GM12878 (cell line): ENCODE results near the gene OCIAD2. TPM values are rescaled to one million over a fixed set of nuclear protein-coding genes. Genes with fewer than 3 reads are reported as not detected.

ENCODE experiments used
- ATF7 ChIP-seq: fragments of 450-650 bp; IDR thresholded peaks from 2 replicates; pipeline ENCODE4 v1.6.1; 2016; ENCODE audit warnings: low read depth, mild to moderate bottlenecking
- BCL11A ChIP-seq: IDR thresholded peaks from 2 replicates; pipeline ENCODE4 v1.6.1; 2011; ENCODE audit warnings: low read depth, low read length
- CBX5 ChIP-seq: sonication (generic); IDR thresholded peaks from 2 replicates; pipeline ENCODE4 v1.6.1; 2016; ENCODE audit warnings: low read depth, moderate library complexity, mild to moderate bottlenecking, inconsistent platforms
- CEBPB ChIP-seq, 2 experiments: fragments of 150-350 bp in 1 of 2; IDR thresholded peaks; 2 replicates each; pipeline ENCODE4 v1.6.1; 2012 to 2014; ENCODE audit warnings: low read depth in 2 of 2, low read length in 2 of 2, borderline replicate concordance in 1 of 2, inconsistent platforms in 1 of 2
- CHD1 ChIP-seq: IDR thresholded peaks from 2 replicates; pipeline ENCODE4 v1.6.1; 2012; ENCODE audit warnings: low read depth, low read length, improper control_type of control experiment
- CUX1 ChIP-seq: IDR thresholded peaks from 2 replicates; pipeline ENCODE4 v1.6.1; 2012; ENCODE audit warnings: improper control_type of control experiment, low read depth, low read length; ENCODE audit not compliant: insufficient replicate concordance
- GABPA ChIP-seq: IDR thresholded peaks from 2 replicates; pipeline ENCODE4 v1.6.1; 2014; ENCODE audit warnings: antibody characterized with exemption, low read depth, mild to moderate bottlenecking, inconsistent platforms
- GATAD2B ChIP-seq: fragments of 450-650 bp; conservative IDR thresholded peaks from 2 replicates; pipeline ENCODE4 v1.6.1; 2017; ENCODE audit warnings: low read depth, mild to moderate bottlenecking, moderate library complexity
- HDGF ChIP-seq: fragments of 450-650 bp; IDR thresholded peaks from 2 replicates; pipeline ENCODE4 v1.6.1; 2016; ENCODE audit warnings: antibody characterized with exemption
- NRF1 ChIP-seq: conservative IDR thresholded peaks from 2 replicates; pipeline ENCODE4 v1.6.1; 2011; ENCODE audit warnings: mild to moderate bottlenecking, low read depth, low read length, improper control_type of control experiment
- PAX8 ChIP-seq: fragments of 450-650 bp; IDR thresholded peaks from 2 replicates; pipeline ENCODE4 v1.6.1; 2017; ENCODE audit warnings: mild to moderate bottlenecking, moderate library complexity
- PML ChIP-seq: IDR thresholded peaks from 2 replicates; pipeline ENCODE4 v1.6.1; 2012; ENCODE audit warnings: low read length, inconsistent platforms
- POU2F2 ChIP-seq: IDR thresholded peaks from 3 replicates; pipeline ENCODE4 v1.6.1; 2011; ENCODE audit warnings: low read depth, mild to moderate bottlenecking, low read length, borderline replicate concordance
- SP1 ChIP-seq: IDR thresholded peaks from one replicate; pipeline ENCODE4 v1.6.1; 2011; ENCODE audit warnings: low read depth, low read length
- SPI1 ChIP-seq: IDR thresholded peaks from 2 replicates; pipeline ENCODE4 v1.6.1; 2011; ENCODE audit warnings: low read depth, mild to moderate bottlenecking, low read length, moderate library complexity, borderline replicate concordance; ENCODE audit not compliant: insufficient read depth
- STAT3 ChIP-seq: IDR thresholded peaks from 2 replicates; pipeline ENCODE4 v1.6.1; 2011; ENCODE audit warnings: low read depth, low read length, improper control_type of control experiment
- SUPT20H ChIP-seq: IDR thresholded peaks from 2 replicates; pipeline ENCODE4 v1.6.1; 2011; ENCODE audit warnings: low read depth, mild to moderate bottlenecking, low read length, moderate library complexity, borderline replicate concordance; ENCODE audit not compliant: control insufficient read depth
- USF2 ChIP-seq: IDR thresholded peaks from 2 replicates; pipeline ENCODE4 v1.6.1; 2011; ENCODE audit warnings: low read depth, low read length, improper control_type of control experiment, borderline replicate concordance
- ZBTB11 ChIP-seq: fragments of 450-650 bp; formaldehyde crosslinking; IDR thresholded peaks from 2 replicates; pipeline ENCODE4 v1.5.0; 2022; ENCODE audit warnings: mild to moderate bottlenecking, missing genetic modification characterization
- ZNF24 ChIP-seq: fragments of 450-650 bp; IDR thresholded peaks from 2 replicates; pipeline ENCODE4 v1.6.1; 2017; ENCODE audit warnings: antibody characterized with exemption, mild to moderate bottlenecking
- ZNF622 ChIP-seq: fragments of 450-650 bp; IDR thresholded peaks from 2 replicates; pipeline ENCODE4 v1.6.1; 2017; ENCODE audit warnings: mild to moderate bottlenecking, inconsistent platforms
- polyA plus RNA-seq, 11 experiments: library from polyadenylated mRNA; depleted of rRNA in 4 of 11; unstranded in 6 of 11; stranded (reverse) in 5 of 11; fragments of >200 nt; fragmentation: Nextera tagmentation in 4 of 11; fragmentation: Illumina TruSeq in 1 of 11; extraction: Ambion mirVana in 4 of 11; extraction: Trizol in 1 of 11; gene quantifications; 1 replicate in 1 of 11; 2 replicates in 10 of 11; pipeline versions ENCODE4 v1.2.1 to v1.2.3, GENCODE V29; 2011 to 2016; ENCODE audit warnings: inconsistent platforms in 2 of 11, missing spikeins in 2 of 11, low read depth in 1 of 11
- total RNA-seq, 4 experiments: library from RNA; depleted of rRNA in 3 of 4; stranded (reverse); fragments of >200 nt in 3 of 4; fragmentation: Illumina TruSeq in 1 of 4; extraction: Trizol in 1 of 4; gene quantifications; 2 replicates each; pipeline versions ENCODE4 v1.2.1 to v1.2.3, GENCODE V29; 2013 to 2021

The OCIAD2 gene
- total and polyA plus RNA-seq, 10 of the 15 experiments (the other 5 are each of a cell fraction or from before 2014, with no cell fraction given), result 42.4 to 140 (median 70.0) TPM

- TF ChIP-seq SPI1 (no peak), CEBPB (IDR thresholded peaks at IDR 0.05; ENCODE audit: borderline replicate concordance in 1 of 2, low read depth in 2 of 2, low read length in 2 of 2) (no peak), CBX5 (no peak), USF2 (no peak), PML (no peak), ZNF24 (no peak), NRF1 (no peak), SUPT20H (no peak), PAX8 (no peak), SP1 (no peak), STAT3 (no peak), ZBTB11 (CRISPR knock-in tag) (no peak), CHD1 (no peak), POU2F2 (0 out of 3 replicates have a peak, but pooled peaks have one; percentile 13), BCL11A (no peak), GATAD2B (0 out of 2 replicates have a peak, but pooled peaks have one; percentile 57), HDGF (0 out of 2 replicates have a peak, but pooled peaks have one; percentile 40), ATF7 (peak; percentile 66), GABPA (peak; percentile 72), ZNF622 (no peak), CUX1 (no peak)
Measured at GRCh38 chr4:48906206-48907173, at the start of gene OCIAD2 (continued).
